Activated CD8-positive, alpha-beta memory T cell treated with anti-CD3 and anti-CD28 coated beads for 36 hours (primary cell): Measurements from ENCODE around the gene MAP3K10. TPM values are rescaled to one million over a fixed set of nuclear protein-coding genes. Genes with fewer than 3 reads are reported as not detected.
"Not testable (repeated sequence)": the region's sequence is repeated elsewhere in the genome, so short reads cannot be mapped to it uniquely, and the experiment has no call there.

ENCODE experiments used
- CTCF ChIA-PET: fragments of 350-600 bp; sonication (Branson Sonifier 250); formaldehyde crosslinking; loops from one replicate; lab custom pipeline; 2021; ENCODE audit warnings: antibody characterized with exemption; lab: Charles Lee
- POLR2A ChIA-PET: fragments of 350-600 bp; sonication (Branson Sonifier 250); formaldehyde crosslinking; loops from one replicate; lab custom pipeline; 2021; ENCODE audit warnings: antibody characterized with exemption; lab: Charles Lee
- total RNA-seq, 2 experiments: library from RNA; stranded (reverse); gene quantifications; one replicate each; pipeline ENCODE4 v1.2.3, GENCODE V29; 2021

MAP3K10 gene
- total RNA-seq, 2 experiments from 2014 or later = 13.6 to 16.5 TPM

DNA sequence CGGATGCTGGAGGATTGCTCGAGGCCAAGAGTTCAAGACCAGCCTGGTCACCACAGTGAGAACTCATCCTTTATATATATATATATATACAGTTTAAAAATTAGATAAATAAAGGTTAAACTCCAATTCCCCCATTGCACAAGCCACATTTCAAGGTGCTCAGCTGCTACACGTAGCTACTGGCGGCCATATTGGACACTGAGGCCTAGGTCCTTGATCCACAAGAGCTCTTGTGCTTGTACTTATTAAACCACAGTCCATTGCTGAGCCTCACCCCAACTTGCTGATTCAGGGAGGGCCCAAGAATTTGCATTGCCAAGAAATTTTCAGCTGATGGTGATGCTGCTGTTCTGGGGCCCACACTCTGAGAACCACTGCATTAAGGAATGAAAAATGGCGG lies 17.4 kb downstream of the MAP3K10 start:
- CTCF ChIA-PET = no interaction called here
- POLR2A ChIA-PET = interaction anchor here (1.2 kb wide), 1 partner anchor 16 kb away, joined by 4 read pairs; no protein-coding TSS in a partner anchor

DNA sequence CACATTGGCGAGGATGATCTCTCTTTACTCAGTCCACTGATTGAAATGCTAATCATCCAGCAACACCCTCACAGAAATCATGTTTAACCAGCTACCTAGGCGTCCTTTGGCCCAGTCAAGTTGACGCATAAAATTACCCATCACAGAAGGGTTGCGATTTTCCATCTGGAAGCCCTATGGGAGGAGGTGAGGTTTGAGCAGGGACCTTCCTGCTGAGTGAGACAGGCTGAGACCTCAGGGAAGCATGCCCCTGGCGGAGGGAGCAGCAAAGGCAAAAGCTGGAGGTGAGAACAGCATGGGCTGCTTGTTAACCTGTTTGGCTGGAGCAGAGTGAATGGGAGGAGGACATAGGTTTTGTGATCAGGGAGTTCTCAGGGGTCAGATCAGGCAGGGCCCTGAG lies 19.7 kb downstream of the MAP3K10 start:
- CTCF ChIA-PET = interaction anchor here (0.7 kb wide), 1 partner anchor 75 kb away, joined by 3 read pairs; no protein-coding TSS in a partner anchor
- POLR2A ChIA-PET = no interaction called here

GRCh38 chr19:40213251-40213829 lies 22.1 kb downstream of the MAP3K10 start:
- ChIA-PET CTCF (interaction anchor here (1.2 kb wide), 1 partner anchor 73 kb away, joined by 3 read pairs; no protein-coding TSS in a partner anchor), POLR2A (no interaction called here)

DNA sequence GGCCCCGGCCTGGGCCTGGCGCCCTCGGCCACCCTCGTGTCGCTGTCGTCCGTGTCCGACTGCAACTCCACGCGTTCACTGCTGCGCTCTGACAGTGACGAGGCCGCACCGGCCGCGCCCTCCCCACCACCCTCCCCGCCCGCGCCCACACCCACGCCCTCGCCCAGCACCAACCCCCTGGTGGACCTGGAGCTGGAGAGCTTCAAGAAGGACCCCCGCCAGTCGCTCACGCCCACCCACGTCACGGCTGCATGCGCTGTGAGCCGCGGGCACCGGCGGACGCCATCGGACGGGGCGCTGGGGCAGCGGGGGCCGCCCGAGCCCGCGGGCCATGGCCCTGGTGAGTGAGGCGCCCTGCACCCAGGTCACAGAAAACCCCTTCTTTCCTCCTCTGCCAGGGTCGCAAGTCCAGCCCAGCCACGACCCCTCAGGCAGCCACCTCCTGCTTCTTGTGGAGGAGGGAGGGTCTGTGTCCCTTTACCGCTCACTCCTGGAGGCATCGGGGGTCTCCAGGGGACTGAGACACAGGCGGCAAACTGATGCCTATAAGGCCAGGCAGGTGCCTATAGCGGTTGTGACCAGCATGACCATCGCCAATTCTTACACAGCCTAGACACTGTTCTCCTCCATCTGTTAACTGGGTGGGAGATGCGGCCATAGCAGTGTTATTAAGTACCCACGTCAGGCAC lies 22.8 kb downstream of the MAP3K10 start:
- ChIA-PET CTCF (no interaction called here), POLR2A (no interaction called here)

DNA sequence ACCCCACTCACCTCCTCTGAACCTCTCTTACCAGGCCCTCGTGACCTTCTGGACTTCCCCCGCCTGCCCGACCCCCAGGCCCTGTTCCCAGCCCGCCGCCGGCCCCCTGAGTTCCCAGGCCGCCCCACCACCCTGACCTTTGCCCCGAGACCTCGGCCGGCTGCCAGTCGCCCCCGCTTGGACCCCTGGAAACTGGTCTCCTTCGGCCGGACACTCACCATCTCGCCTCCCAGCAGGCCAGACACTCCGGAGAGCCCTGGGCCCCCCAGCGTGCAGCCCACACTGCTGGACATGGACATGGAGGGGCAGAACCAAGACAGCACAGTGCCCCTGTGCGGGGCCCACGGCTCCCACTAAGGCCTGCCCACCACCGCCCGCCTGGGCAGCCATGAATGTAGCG lies 23.7 kb downstream of the MAP3K10 start:
- ChIA-PET POLR2A (interaction anchor here (0.6 kb wide), 1 partner anchor 35 kb away, joined by 3 read pairs; no protein-coding TSS in a partner anchor), CTCF (no interaction called here)

GRCh38 chr19:40216013-40216776 lies 25.0 kb downstream of the MAP3K10 start:
- CTCF ChIA-PET = no interaction called here
- POLR2A ChIA-PET = no interaction called here

GRCh38 chr19:40216777-40217026 lies 25.5 kb downstream of the MAP3K10 start:
- CTCF ChIA-PET = no interaction called here
- POLR2A ChIA-PET = no interaction called here

- ChIA-PET POLR2A (no interaction called here), CTCF (interaction anchor here (0.8 kb wide), 1 partner anchor 28 kb away, joined by 5 read pairs; no protein-coding TSS in a partner anchor)
Measured at GRCh38 chr19:40217027-40217810, 26.0 kb downstream of the MAP3K10 start.

DNA sequence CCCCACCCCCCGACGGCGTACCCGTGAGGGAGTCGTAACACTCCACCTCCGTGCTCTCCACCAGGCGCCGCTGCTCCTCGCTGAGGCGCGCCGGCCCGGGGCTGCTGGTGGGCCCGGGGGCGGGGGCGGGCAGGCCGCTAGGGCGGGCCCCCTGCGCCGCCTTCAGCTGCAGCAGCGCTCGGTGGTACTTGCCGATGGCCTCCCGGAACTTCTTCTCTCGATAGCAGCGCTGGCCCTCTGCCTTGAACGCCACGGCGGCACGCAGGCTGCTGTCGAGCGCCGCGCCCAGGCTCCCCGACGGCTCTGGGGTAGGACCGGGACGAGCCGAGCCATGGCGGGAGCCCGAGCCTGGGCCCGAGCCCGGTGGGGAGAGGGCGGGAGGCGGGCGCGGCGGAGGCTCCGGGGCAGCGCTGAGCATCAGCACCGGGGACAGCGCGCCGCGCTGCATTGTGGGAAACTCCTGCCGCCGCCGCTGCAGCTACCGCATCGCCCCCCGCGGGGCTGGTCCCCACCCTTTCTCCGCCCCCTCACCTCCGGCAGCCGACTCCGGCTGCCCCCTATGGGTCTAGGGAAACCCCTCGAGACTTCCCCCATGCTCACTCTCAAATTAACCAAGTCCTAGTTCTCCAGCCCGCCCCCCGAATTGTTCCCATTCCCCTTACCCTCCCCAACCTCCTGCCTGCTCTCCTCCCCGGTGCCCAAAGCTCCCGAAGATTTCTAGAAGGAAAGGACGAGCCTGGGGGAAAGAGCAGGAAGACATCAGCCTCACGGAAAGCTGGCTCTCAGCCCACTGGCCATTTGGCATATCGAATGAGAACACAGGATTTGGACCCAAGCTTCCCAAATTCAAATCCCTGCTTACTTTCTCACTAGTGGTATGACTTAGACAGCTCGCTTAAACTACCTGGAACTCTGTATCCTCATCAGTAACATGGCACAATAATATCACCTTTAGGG lies 27.0 kb downstream of the MAP3K10 start, which contains the start of gene TTC9B:
Gene TTC9B, minus strand, starts transcription at position 451 of the 957 bp plus-strand sequence. Its CDS starts 3 bp downstream, at position 448.
- ChIA-PET CTCF (interaction anchor here (0.7 to 1.0 kb wide), 3 partner anchors 9 to 105 kb away, joined by 3 to 5 read pairs (median 4); no protein-coding TSS in a partner anchor), POLR2A (no interaction called here)

DNA sequence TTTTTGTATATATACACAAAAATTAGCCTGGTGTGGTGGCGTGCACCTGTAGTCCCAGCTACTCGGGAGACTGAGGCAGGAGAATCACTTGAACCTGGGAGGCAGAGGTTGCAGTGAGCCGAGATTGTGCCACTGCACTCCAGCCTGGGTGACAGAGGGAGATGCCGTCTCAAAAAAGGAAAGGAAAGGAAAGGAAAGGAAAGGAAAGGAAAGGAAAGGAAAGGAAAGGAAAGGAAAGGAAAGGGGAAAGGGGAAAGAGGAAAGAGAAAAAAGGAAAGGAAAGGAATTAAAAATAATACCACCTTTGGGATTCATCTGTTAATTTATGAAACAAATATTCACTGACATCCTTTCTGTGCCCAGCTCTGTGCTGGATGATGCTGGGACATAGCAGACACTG lies 27.8 kb downstream of the MAP3K10 start:
- POLR2A ChIA-PET = not testable (repeated sequence)
- CTCF ChIA-PET = interaction anchor here (0.7 to 1.0 kb wide), 2 partner anchors 8 to 106 kb away, joined by 3 to 4 read pairs; no protein-coding TSS in a partner anchor

DNA sequence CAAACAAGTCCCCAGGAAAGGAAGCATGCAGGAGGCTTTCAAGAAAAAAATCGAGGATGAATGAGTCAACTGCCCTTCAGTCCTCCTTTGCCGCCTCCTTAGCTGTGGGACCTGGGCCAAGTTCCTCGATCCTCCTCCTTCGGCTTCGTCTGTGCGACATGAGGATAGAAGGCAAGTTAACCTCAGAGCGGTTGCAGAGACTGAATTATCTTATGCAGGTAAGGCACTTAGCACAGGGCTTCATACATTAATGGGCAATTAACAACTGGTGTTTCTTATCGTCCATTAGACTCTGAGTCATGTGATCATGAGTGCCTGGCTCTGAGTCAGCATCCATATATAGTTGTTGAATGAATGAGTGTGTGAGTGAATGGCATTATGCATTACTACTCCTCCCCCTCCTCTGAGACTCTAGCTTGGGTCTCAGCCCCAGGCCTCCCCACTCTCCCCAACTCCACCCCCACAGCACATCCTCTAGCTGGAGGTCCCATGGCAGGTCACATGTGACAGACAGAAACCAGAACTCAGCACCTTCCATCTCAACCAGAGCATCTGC lies 28.6 kb downstream of the MAP3K10 start:
- ChIA-PET CTCF (interaction anchor here (2.0 kb wide), 1 partner anchor 80 kb away, joined by 6 read pairs; no protein-coding TSS in a partner anchor), POLR2A (no interaction called here)

DNA sequence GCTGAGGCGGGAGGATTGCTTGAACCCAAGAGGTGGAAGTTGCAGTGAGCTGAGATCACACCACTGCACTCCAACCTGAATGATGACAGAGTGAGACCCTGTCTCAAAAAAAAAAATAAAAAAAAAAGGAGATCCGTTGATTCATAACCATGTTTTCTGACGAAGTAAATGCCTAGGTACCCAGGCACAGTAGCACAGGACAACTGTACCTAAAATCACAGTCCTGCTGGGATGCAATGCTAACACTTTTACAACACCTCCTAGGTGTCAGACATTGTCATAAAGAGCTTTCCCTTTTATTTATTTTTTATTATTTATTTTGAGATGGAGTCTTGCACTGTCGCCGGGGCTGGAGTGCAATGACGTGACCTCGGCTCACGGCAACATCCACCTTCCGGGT lies 29.4 kb downstream of the MAP3K10 start:
- CTCF ChIA-PET = interaction anchor here (0.7 to 2.0 kb wide), 3 partner anchors 55 to 81 kb away, joined by 3 to 6 read pairs (median 3); no protein-coding TSS in a partner anchor
- POLR2A ChIA-PET = no interaction called here

GRCh38 chr19:40221858-40222619 lies 30.8 kb downstream of the MAP3K10 start:
- CTCF ChIA-PET = interaction anchor here (1.7 kb wide), 1 partner anchor 83 kb away, joined by 3 read pairs; no protein-coding TSS in a partner anchor
- POLR2A ChIA-PET = no interaction called here

DNA sequence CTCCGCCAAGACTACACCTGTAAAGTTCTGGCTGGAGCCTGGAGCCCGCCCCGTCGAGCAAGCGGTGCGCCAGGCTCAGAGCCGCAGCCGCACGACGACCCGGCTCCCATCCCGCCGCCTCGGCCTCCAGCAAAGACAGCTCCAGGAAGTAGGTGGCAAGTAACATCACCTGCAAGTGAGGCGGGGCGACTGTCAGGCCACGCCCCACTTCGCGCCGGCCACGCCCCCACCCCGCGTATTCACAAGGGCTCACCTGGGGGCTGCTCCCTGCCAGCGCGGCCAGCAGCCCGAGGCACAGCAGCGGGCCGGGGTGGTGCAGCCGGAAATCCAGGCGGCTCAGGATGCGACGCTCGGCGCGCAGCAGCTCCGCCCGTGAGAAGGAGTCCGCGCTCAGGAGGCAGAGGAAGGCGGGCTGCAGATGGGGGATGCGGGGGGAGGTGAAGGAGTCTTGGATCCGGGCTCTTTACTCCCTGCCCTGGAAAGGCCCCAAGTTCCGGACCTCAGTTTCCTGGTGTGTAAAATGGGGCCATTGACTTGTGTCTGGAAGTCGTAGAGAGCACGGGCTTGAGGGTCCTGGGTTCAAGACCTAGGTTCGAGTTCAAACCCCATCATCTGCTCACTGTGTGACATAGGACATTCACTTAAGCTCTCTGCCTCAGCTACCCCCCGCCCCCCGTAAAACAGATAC lies 32.1 kb downstream of the MAP3K10 start:
- CTCF ChIA-PET = interaction anchor here (1.7 kb wide), 1 partner anchor 84 kb away, joined by 3 read pairs; no protein-coding TSS in a partner anchor
- POLR2A ChIA-PET = no interaction called here

GRCh38 chr19:40224342-40225150 lies 33.3 kb downstream of the MAP3K10 start:
- ChIA-PET CTCF (interaction anchor here (0.7 kb wide), 1 partner anchor 438 kb away, joined by 3 read pairs; no protein-coding TSS in a partner anchor), POLR2A (no interaction called here)
